GM18519 (cell line): ENCODE results near the gene CYTH3.
A peak's percentile ranks its signal among the peaks of the same experiment; 100 is the strongest.

Experiments
- ATAC-seq: cut with Tn5 transposase; IDR thresholded peaks from one replicate; pipeline ENCODE4 v1.9.1; 2021; ENCODE audit warnings: mild to moderate bottlenecking, moderate library complexity; ENCODE audit not compliant: unreplicated experiment, low FRiP score

CYTH3 gene

GRCh38 chr7:6259257-6259656 lies 13.2 kb downstream of the CYTH3 start:
- no peak for ATAC-seq

GRCh38 chr7:6258440-6259182 lies 13.8 kb downstream of the CYTH3 start:
- no peak for ATAC-seq

- ATAC-seq = no peak
These were observed 14.7 kb downstream of the CYTH3 start for GRCh38 chr7:6257675-6258074.

DNA sequence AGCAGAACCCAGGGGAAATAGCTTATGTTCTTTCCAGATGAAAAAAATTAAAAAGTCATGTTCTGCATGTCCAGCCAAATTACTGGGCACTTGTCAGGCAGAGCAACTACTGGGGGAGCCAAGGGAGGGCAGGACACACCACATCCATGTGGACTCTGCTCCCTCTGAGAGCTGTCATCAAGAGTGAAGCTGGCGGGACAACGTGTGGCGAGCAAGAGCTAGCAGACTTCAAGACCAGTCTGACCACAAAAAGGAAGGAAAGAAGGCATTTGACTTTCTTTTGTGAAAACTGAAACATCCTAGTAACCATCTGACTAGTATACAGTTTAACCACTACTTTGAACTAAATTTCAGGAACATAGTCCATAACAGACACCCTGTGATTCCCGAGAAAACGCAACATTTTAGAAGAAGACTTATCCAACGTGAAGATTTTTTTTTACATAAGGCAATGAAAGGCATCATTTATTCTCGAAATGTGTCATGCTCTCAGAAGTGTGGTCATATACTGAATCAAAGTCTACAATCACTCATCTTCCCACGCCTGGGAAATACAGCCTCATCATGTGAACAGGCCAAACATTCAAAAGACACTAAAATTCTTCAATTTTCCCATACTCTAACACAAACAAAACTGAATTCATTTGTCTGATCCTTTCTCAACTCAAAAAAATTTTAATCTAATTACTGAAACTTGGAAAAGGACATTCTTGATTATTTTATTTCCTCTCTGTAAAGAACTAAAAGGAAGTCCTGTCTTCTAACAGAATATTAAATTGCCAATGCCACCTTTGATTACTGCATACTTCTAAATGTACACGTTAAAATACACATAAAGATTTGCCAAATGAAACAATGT lies 15.5 kb downstream of the CYTH3 start:
- ATAC-seq = peak; percentile 54

- ATAC-seq = no peak
These were observed 16.3 kb downstream of the CYTH3 start for GRCh38 chr7:6256109-6256483.

DNA sequence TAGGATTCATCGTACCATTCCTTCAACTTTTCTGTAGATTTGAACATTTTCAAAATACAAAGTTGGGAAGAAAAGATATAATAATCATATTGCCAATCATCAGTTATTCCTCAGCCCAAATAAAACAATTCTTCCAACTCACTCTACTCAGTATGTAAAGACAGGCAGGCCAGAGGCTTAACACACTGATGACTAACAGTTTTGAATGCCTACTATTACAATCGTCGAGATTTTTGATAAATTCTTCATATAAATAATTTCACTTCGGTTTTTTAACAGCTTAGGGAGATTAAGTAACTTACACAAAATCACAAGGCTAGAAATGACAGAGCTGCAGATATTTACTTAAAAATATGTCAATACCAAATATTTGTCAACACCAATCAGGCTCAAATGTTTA lies 17.6 kb downstream of the CYTH3 start:
- ATAC-seq = no peak

- no peak for ATAC-seq
These were observed 19.7 kb downstream of the CYTH3 start for GRCh38 chr7:6252748-6253147.

- no peak for ATAC-seq
These were observed 20.1 kb downstream of the CYTH3 start for GRCh38 chr7:6252341-6252746.

- ATAC-seq = no peak
These were observed 20.8 kb downstream of the CYTH3 start for GRCh38 chr7:6251653-6252052.

DNA sequence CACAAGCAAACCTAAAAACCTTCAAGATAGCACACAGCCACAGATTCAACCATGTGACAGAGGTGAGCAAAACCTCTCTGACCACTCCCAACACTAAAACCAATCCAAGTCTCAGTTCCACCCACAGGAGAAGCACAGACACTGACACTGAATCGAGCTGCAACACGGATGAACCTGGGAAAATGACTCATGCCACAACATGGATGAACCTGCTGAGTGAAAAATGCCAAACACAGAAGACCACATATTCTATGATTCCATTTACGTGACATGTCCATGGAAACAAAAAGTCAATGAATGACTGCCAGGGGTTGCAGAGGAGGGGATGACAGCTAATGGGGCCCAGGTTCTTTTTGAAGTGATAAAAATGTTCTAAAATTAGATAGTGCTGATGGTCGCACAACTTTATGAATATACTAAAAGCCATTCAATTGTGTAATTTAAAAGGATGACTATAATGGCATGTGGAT lies 22.0 kb downstream of the CYTH3 start:
- ATAC-seq = peak; percentile 75

GRCh38 chr7:6249043-6249442 lies 23.4 kb downstream of the CYTH3 start:
- ATAC-seq = no peak

DNA sequence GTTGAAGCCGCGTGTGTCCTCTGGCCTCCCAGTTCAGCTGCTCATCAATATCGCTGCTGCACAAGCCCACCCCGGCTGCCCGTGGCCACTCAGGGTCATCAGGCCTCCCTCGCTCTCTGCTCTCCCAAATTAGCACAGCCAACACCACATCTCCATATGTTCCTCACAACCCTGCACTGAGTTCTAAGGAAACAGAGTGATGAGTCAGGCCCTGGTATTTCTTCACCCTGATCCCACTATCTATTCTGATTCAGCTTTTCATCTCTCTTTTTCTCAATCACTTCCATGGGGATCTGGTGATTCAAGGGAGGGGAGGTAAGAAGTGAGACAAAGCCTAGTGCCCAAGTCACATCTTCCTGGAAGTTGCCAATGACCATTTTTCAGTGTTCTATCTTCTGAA lies 23.8 kb downstream of the CYTH3 start:
- no peak for ATAC-seq

DNA sequence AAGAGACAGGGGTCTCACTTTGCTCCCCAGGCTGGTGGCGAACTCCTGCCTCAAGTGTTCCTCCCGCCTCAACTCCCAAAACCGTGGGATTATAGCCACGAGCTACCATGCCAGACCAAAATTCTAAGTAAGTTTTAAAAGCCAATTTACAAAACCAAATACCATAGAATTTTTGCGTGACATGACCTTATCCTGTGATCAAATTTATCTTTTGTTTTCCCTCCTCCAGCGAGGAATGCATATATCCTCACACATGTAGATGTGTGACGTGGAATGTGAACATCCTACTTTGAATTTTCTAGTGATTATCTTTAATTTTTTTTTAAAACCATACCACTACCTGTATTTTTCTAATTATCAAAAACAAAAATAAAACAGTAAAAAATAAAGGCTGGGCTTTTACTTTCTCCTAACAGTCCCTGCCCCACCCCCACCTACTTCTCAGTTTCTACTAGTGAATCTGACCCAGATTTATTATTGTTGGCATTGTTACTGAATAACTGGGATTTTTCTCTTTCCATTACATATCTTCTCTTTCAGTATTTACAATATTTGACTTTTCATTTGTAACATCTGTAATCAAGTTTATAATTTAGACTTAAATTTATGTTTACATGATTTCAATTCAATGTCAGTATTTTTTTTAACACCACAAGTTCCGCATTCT lies 26.0 kb downstream of the CYTH3 start:
- ATAC-seq = no peak

DNA sequence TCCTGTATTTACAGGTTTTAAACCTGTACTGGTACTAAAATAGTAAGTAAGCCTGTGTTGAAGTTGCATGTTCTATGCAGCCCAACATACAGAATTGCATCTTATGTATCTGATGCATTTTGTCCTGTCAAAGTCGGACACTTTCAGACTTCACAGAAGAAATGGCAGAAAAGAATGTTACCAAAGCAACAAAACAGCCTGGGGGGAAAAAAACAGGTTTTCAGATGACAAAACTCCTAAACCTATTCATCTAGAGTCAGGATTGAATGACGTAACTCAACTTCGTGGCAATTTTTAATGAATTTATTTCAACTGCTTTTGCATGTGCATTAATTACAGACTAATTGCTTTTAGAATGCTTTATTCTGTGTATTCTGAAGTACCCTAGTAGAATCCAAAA lies 28.4 kb downstream of the CYTH3 start:
- no peak for ATAC-seq

GRCh38 chr7:6243168-6243567 lies 29.3 kb downstream of the CYTH3 start:
- no peak for ATAC-seq

- ATAC-seq = no peak
These were observed 29.9 kb downstream of the CYTH3 start for GRCh38 chr7:6242561-6242960.

- ATAC-seq = no peak
These were observed 30.8 kb downstream of the CYTH3 start for GRCh38 chr7:6241607-6241973.

GRCh38 chr7:6238309-6238925 lies 34.0 kb downstream of the CYTH3 start:
- ATAC-seq = no peak

GRCh38 chr7:6237730-6238129 lies 34.7 kb downstream of the CYTH3 start:
- no peak for ATAC-seq

GRCh38 chr7:6237011-6237410 lies 35.4 kb downstream of the CYTH3 start:
- ATAC-seq = no peak
